Endothelial cell (in vitro differentiated cells): Measurements from ENCODE around the gene SEC23IP. TPM values are rescaled to one million over a fixed set of nuclear protein-coding genes. Genes with fewer than 3 reads are reported as not detected.
A peak's percentile ranks its signal among the peaks of the same experiment; 100 is the strongest.
"Not testable (repeated sequence)": the region's sequence is repeated elsewhere in the genome, so short reads cannot be mapped to it uniquely, and the experiment has no call there.

Source experiments
- DNase-seq: peaks from one replicate; pipeline ENCODE4 v3.0.0; 2021; ENCODE audit warnings: low spot score
- H3K27ac Mint-ChIP-seq: one replicate; pipeline ENCODE4 v1.8.0; 2021; ENCODE audit warnings: mixed read lengths, inconsistent platforms; ENCODE audit not compliant: unreplicated experiment
- H3K27me3 Mint-ChIP-seq: one replicate; pipeline ENCODE4 v1.8.0; 2021; ENCODE audit warnings: mild to moderate bottlenecking, moderate library complexity, mixed read lengths, inconsistent platforms; ENCODE audit not compliant: unreplicated experiment
- H3K36me3 Mint-ChIP-seq: one replicate; pipeline ENCODE4 v1.8.0; 2021; ENCODE audit warnings: mild to moderate bottlenecking, low read depth, mixed read lengths, inconsistent platforms; ENCODE audit not compliant: unreplicated experiment
- H3K4me1 Mint-ChIP-seq: one replicate; pipeline ENCODE4 v1.8.0; 2021; ENCODE audit warnings: mild to moderate bottlenecking, mixed read lengths, inconsistent platforms; ENCODE audit not compliant: unreplicated experiment
- H3K4me3 Mint-ChIP-seq: one replicate; pipeline ENCODE4 v1.8.0; 2021; ENCODE audit warnings: mild to moderate bottlenecking, mixed read lengths, inconsistent platforms; ENCODE audit not compliant: unreplicated experiment
- H3K9me3 Mint-ChIP-seq: one replicate; pipeline ENCODE4 v1.8.0; 2021; ENCODE audit warnings: mixed read lengths, inconsistent platforms; ENCODE audit not compliant: unreplicated experiment
- total RNA-seq: library from RNA; stranded (reverse); fragmentation: NEBNext Ultra II Directional; extraction: Animal tissue kit (Norgen Biotek cat#: 25700); gene quantifications from one replicate; pipeline ENCODE4 v1.2.1, GENCODE V29; 2021; ENCODE audit not compliant: unreplicated experiment
- TF ChIP-seq, protein P1 (sequence below): fragments of 200-600 bp; sonication (generic); IDR thresholded peaks from one replicate; pipeline ENCODE4 v1.5.0; 2021; ENCODE audit warnings: antibody characterized with exemption; ENCODE audit not compliant: unreplicated experiment

Gene SEC23IP
- total RNA-seq, 1 donor from 2014 or later: 68.7 TPM

DNA sequence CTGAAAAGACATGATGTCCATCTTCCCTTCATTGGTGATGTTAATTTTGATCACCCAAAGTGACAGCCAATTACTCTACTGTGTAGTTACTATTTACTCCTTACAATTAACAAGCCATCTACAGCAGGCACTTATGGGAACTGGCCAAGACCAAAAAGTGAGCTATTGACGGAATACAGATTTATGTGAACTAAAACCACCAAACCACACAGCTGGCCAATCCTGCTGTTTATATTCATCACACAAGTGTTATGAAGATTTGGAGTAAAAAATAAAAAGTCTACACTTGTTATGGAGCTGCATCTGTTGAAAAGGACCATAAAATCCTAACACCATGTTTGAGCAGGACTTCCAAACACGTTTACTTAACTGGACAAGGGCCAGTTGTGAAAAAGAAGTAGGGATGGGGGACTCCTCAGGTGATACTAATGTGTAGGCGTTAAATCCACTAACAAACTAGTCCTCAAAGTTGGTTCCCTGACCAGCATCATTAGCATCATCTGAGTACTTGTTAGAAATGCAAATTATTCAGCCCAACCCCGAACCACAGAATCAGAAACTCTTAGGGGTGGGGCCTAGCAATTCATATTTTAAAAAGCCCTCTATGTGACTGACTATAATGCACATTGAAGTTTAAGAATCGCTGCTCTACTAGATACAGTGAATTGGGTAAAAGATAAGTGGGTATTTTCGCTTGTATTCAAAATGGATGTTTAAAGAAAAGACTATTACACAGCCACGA, 31.5 kb upstream of the SEC23IP start:
- H3K27me3 Mint-ChIP-seq: no peaks in the 10 kb centered on the region
- no peaks in the 10 kb centered on the region for H3K9me3 Mint-ChIP-seq
- peaks cover 3% of the 10 kb centered on the region for H3K4me1 Mint-ChIP-seq
- DNase-seq: no peak
- H3K4me3 Mint-ChIP-seq: no peak overlapping the region
- H3K27ac Mint-ChIP-seq: peak overlapping the region; percentile 4
- TF ChIP-seq, protein P1, sequence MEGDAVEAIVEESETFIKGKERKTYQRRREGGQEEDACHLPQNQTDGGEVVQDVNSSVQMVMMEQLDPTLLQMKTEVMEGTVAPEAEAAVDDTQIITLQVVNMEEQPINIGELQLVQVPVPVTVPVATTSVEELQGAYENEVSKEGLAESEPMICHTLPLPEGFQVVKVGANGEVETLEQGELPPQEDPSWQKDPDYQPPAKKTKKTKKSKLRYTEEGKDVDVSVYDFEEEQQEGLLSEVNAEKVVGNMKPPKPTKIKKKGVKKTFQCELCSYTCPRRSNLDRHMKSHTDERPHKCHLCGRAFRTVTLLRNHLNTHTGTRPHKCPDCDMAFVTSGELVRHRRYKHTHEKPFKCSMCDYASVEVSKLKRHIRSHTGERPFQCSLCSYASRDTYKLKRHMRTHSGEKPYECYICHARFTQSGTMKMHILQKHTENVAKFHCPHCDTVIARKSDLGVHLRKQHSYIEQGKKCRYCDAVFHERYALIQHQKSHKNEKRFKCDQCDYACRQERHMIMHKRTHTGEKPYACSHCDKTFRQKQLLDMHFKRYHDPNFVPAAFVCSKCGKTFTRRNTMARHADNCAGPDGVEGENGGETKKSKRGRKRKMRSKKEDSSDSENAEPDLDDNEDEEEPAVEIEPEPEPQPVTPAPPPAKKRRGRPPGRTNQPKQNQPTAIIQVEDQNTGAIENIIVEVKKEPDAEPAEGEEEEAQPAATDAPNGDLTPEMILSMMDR: no peak
- peaks cover 17% of the 10 kb centered on the region for H3K36me3 Mint-ChIP-seq

DNA sequence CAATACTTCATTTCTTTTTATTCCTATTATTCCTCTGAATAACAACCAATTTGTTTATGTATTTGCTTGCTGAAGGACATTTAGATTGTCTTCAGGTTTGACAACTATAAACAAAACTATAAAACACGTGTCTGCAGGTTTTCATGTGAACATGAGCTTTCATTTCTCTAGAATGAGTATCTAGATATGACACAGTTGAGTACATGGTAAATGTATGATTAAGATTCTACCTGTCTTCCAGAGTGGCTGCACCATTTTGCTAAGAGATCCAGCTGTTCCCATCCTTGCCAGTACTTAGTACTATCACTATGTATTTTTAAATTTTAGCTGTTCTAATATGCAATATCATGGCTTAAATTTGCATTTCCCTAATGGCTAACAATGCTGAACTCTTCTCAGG, 30.0 kb upstream of the SEC23IP start:
- no peak overlapping the region for H3K27ac Mint-ChIP-seq
- no peak for DNase-seq
- H3K36me3 Mint-ChIP-seq: peaks cover 13% of the 10 kb centered on the region
- H3K4me1 Mint-ChIP-seq: peaks cover 3% of the 10 kb centered on the region
- no peak overlapping the region for H3K4me3 Mint-ChIP-seq
- TF ChIP-seq, protein P1: no peak
- no peaks in the 10 kb centered on the region for H3K27me3 Mint-ChIP-seq
- H3K9me3 Mint-ChIP-seq: no peaks in the 10 kb centered on the region

- Mint-ChIP-seq H3K4me3 (no peak overlapping the region), H3K27me3 (no peaks in the 10 kb centered on the region), H3K36me3 (peaks cover 13% of the 10 kb centered on the region), H3K4me1 (peaks cover 10% of the 10 kb centered on the region), H3K9me3 (no peaks in the 10 kb centered on the region), H3K27ac (no peak overlapping the region)
- DNase-seq: no peak
- TF ChIP-seq, protein P1: no peak
Observed at GRCh38 chr10:119863951-119864565, 28.5 kb upstream of the SEC23IP start.

DNA sequence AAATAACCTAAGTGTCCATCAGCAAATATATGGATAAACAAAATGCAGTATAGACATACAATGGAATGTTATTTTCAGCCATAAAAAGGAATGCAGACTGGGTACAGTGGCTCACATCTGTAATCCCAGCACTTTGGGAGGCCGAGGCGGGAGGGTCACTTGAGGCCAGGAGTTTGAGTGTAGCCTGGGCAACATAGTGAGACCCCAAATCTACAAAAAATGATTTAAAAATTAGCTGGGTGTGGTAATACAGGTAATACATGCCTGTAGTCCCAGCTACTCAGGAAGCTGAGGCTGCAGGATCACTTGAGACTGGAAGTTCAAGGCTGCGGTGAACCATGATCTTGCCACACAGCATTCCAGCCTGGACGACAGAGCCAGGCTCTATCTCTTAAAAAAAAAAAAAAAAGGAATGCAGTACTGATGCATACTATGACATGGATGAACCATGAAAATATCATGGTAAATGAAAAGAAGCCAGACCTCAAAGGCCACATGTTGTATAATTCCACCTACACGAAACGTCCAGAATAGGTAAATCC, 26.8 kb upstream of the SEC23IP start:
- TF ChIP-seq, protein P1: no peak
- Mint-ChIP-seq H3K27me3 (no peaks in the 10 kb centered on the region), H3K27ac (no peak overlapping the region), H3K4me3 (no peak overlapping the region), H3K4me1 (peaks cover 16% of the 10 kb centered on the region), H3K36me3 (peaks cover 13% of the 10 kb centered on the region), H3K9me3 (no peaks in the 10 kb centered on the region)
- no peak for DNase-seq

DNA sequence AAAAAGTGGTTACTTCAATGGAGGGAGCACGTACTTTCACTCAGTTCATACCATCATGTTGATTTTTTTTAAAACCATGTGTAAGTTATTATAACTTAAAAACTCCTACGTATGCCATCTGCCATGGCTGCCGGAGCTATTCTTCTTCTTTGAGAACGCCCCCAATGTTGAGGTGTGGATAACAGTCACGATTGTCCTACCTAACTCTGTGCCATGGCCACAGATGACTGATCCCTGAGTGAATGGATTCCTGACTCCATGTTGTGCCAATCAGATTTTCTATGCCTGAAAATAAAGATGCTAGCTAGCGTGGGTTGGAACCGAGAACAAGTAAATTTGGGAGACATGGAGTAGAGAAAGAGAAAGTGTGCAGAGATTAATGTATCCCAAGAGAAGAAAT, 25.2 kb upstream of the SEC23IP start:
- Mint-ChIP-seq H3K4me1 (peaks cover 24% of the 10 kb centered on the region), H3K27ac (no peak overlapping the region), H3K4me3 (no peak overlapping the region), H3K27me3 (peaks cover 5% of the 10 kb centered on the region), H3K9me3 (no peaks in the 10 kb centered on the region), H3K36me3 (peaks cover 21% of the 10 kb centered on the region)
- no peak for DNase-seq
- TF ChIP-seq, protein P1: no peak

DNA sequence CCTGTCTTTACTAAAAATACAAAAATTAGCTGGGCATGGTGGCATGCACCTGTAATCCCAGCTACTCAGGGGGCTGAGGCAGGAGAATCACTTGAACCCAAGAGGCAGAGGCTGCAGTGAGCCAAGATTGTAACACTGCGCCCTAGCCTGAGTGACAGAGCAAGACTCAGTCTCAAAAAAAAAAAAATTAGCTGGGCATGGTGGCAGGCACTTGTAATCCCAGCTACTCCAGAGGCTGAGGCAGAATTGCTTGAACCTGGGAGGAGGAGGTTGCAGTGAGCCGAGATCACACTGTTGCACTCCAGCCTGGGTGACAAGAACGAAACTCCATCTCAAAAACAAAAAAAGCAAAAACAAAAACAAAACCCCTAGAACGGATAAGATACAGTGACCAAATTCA, 23.1 kb upstream of the SEC23IP start:
- not testable (repeated sequence) for H3K27ac Mint-ChIP-seq, H3K27me3 Mint-ChIP-seq, H3K9me3 Mint-ChIP-seq, DNase-seq
- H3K36me3 Mint-ChIP-seq: peaks cover 15% of the 10 kb centered on the region
- peak overlapping the region; percentile 23 for H3K4me3 Mint-ChIP-seq
- H3K4me1 Mint-ChIP-seq: peaks cover 30% of the 10 kb centered on the region
